AG08395 (cell line): ENCODE measurements around the gene TGFBR3.

ENCODE experiments used
- DNase-seq: peaks from one replicate; pipeline ENCODE4 v3.0.0; 2012; ENCODE audit warnings: mixed read lengths, low spot score

TGFBR3 gene

GRCh38 chr1:91777630-91778300 is 108.2 kb downstream of the TGFBR3 start:
- DNase-seq = no peak

GRCh38 chr1:91777196-91777595 is 108.8 kb downstream of the TGFBR3 start:
- no peak for DNase-seq

GRCh38 chr1:91776068-91776794 is 109.7 kb downstream of the TGFBR3 start:
- DNase-seq = no peak

- DNase-seq = no peak
Observed at GRCh38 chr1:91775227-91775626, 110.7 kb downstream of the TGFBR3 start.

GRCh38 chr1:91774520-91775203 is 111.3 kb downstream of the TGFBR3 start:
- DNase-seq = peak; percentile 74

GRCh38 chr1:91771717-91772116 is 114.2 kb downstream of the TGFBR3 start:
- no peak for DNase-seq

GRCh38 chr1:91770667-91771268 is 115.2 kb downstream of the TGFBR3 start:
- no peak for DNase-seq

- no peak for DNase-seq
Observed at GRCh38 chr1:91769742-91770141, 116.2 kb downstream of the TGFBR3 start.

GRCh38 chr1:91768786-91769725 is 116.9 kb downstream of the TGFBR3 start:
- no peak for DNase-seq

GRCh38 chr1:91768120-91768519 is 117.8 kb downstream of the TGFBR3 start:
- no peak for DNase-seq

GRCh38 chr1:91766883-91767282 is 119.1 kb downstream of the TGFBR3 start:
- no peak for DNase-seq

- DNase-seq = no peak
Observed at GRCh38 chr1:91765880-91766443, 120.0 kb downstream of the TGFBR3 start.

GRCh38 chr1:91765293-91765692 is 120.7 kb downstream of the TGFBR3 start:
- no peak for DNase-seq

GRCh38 chr1:91764471-91765115 is 121.4 kb downstream of the TGFBR3 start:
- DNase-seq = no peak

- DNase-seq = no peak
Observed at GRCh38 chr1:91763252-91763651, 122.7 kb downstream of the TGFBR3 start.

GRCh38 chr1:91761295-91761721 is 124.6 kb downstream of the TGFBR3 start:
- DNase-seq = no peak

GRCh38 chr1:91760512-91760911 is 125.4 kb downstream of the TGFBR3 start:
- DNase-seq = no peak

- DNase-seq = no peak
Observed at GRCh38 chr1:91759076-91759475, 126.9 kb downstream of the TGFBR3 start.

GRCh38 chr1:91757763-91758460 is 128.0 kb downstream of the TGFBR3 start:
- DNase-seq = peak; percentile 88

GRCh38 chr1:91755702-91756287 is 130.2 kb downstream of the TGFBR3 start:
- DNase-seq = no peak
